PFSK-1 (cell line): Measurements from ENCODE around the gene QRFP.

Experiments used
- FOXP2 ChIP-seq: optimal IDR thresholded peaks from 2 replicates; pipeline ENCODE3; 2011; ENCODE audit warnings: borderline replicate concordance, control low read depth, inconsistent platforms; ENCODE audit not compliant: insufficient read depth; ENCODE audit errors: extremely low read length, extremely low read depth
- POLR2AphosphoS5 ChIP-seq: IDR thresholded peaks from 2 replicates; pipeline ENCODE4 v1.6.1; 2012; ENCODE audit warnings: low read depth, mild to moderate bottlenecking, control low read depth, low read length, moderate library complexity
- SIN3A ChIP-seq: IDR thresholded peaks from 2 replicates; pipeline ENCODE4 v1.6.1; 2012; ENCODE audit warnings: mild to moderate bottlenecking, low read length, moderate library complexity, borderline replicate concordance; ENCODE audit not compliant: insufficient read depth
- TAF1 ChIP-seq: IDR thresholded peaks from 2 replicates; pipeline ENCODE4 v1.6.1; 2012; ENCODE audit warnings: low read length, control low read depth, borderline replicate concordance; ENCODE audit not compliant: insufficient read depth
- TF ChIP-seq, protein P1 (sequence below), 2 experiments: IDR thresholded peaks; 2 replicates each; pipeline versions ENCODE4 v1.6.1 to v1.8.0; 2011 to 2012; ENCODE audit warnings: low read depth in 2 of 2, low read length in 2 of 2, control low read depth in 1 of 2, inconsistent platforms in 1 of 2, mild to moderate bottlenecking in 1 of 2, moderate library complexity in 1 of 2; ENCODE audit not compliant: insufficient read depth in 1 of 2

QRFP gene

GRCh38 chr9:130856474-130856873 is 40.1 kb downstream of the QRFP start:
- no peak for TF ChIP-seq POLR2AphosphoS5
- TF ChIP-seq SIN3A = no peak
- TF ChIP-seq, protein P1, sequence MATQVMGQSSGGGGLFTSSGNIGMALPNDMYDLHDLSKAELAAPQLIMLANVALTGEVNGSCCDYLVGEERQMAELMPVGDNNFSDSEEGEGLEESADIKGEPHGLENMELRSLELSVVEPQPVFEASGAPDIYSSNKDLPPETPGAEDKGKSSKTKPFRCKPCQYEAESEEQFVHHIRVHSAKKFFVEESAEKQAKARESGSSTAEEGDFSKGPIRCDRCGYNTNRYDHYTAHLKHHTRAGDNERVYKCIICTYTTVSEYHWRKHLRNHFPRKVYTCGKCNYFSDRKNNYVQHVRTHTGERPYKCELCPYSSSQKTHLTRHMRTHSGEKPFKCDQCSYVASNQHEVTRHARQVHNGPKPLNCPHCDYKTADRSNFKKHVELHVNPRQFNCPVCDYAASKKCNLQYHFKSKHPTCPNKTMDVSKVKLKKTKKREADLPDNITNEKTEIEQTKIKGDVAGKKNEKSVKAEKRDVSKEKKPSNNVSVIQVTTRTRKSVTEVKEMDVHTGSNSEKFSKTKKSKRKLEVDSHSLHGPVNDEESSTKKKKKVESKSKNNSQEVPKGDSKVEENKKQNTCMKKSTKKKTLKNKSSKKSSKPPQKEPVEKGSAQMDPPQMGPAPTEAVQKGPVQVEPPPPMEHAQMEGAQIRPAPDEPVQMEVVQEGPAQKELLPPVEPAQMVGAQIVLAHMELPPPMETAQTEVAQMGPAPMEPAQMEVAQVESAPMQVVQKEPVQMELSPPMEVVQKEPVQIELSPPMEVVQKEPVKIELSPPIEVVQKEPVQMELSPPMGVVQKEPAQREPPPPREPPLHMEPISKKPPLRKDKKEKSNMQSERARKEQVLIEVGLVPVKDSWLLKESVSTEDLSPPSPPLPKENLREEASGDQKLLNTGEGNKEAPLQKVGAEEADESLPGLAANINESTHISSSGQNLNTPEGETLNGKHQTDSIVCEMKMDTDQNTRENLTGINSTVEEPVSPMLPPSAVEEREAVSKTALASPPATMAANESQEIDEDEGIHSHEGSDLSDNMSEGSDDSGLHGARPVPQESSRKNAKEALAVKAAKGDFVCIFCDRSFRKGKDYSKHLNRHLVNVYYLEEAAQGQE (IDR thresholded peaks at IDR 0.05; ENCODE audit: insufficient read depth in 1 of 2, low read depth in 2 of 2, low read length in 2 of 2) = no peak
- no peak for TF ChIP-seq FOXP2
- no peak for TF ChIP-seq TAF1

DNA sequence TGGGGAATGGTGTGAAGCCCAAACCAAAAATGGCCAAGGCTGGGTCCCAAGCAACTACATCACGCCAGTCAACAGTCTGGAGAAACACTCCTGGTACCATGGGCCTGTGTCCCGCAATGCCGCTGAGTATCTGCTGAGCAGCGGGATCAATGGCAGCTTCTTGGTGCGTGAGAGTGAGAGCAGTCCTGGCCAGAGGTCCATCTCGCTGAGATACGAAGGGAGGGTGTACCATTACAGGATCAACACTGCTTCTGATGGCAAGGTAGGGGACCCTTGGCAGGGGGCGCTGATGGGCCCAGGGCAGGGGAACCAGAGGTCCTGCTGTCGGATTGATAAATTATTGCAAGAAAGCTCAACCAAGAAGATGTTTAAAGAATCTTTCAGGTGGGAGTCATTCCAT is 41.8 kb downstream of the QRFP start:
- TF ChIP-seq TAF1 = no peak

DNA sequence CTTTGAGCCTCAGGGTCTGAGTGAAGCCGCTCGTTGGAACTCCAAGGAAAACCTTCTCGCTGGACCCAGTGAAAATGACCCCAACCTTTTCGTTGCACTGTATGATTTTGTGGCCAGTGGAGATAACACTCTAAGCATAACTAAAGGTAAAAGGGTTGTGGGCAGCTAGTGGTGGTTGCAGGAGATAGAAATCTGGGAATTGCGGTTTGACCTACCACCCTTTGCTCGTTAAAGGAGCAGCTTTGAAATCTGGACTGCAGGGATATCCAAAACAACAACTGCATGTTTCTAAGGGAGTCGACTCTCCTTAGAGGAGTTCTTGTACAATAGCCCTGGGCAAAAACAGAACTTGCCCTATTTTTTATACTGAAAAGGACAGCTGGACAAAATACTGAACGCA is 42.5 kb downstream of the QRFP start:
- no peak for TF ChIP-seq SIN3A
- TF ChIP-seq, protein P1 (IDR thresholded peaks at IDR 0.05; ENCODE audit: insufficient read depth in 1 of 2, low read depth in 2 of 2, low read length in 2 of 2) = no peak
- no peak for TF ChIP-seq TAF1
- no peak for TF ChIP-seq FOXP2
- no peak for TF ChIP-seq POLR2AphosphoS5

DNA sequence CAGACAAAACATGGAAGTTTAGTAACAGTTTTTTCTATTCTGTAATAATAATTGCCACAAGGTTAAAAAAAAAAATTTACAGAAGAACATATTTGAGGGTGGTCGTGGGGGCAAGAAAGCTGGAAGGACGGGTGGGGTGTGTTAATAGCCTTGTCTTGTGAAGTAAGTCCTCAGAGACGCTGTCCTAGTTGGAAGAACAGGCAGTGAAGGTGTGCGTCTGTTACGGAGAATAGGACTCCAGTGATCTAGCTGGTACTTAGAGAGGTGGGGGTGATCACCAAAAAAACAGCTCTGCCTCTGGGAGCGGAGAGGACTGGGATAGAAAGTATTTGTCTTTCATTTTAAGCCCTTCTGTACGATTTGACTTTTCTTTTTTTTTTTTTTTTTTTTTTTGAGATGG is 43.8 kb downstream of the QRFP start:
- TF ChIP-seq, protein P1 (IDR thresholded peaks at IDR 0.05; ENCODE audit: insufficient read depth in 1 of 2, low read depth in 2 of 2, low read length in 2 of 2) = no peak
- TF ChIP-seq FOXP2 (no peak), SIN3A (no peak), POLR2AphosphoS5 (no peak), TAF1 (no peak)

DNA sequence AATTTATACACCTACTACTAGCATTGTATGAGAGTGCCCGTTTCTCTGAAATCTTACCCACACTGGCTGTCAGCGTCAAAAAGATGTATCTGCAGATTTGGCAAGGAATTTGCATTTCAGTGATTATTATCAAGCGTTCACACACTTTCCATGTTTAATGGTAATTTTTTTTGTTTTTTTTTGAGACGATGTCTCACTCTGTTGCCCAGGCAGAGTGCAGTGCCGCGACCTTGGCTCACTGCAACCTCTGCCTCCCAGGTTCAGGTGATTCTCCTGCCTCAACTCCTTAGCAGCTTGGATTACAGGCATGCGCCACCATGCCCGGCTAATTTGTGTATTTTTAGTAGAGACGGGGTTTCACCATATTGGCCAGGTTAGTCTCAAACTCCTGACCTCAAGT is 47.3 kb downstream of the QRFP start:
- TF ChIP-seq, protein P1 (IDR thresholded peaks at IDR 0.05; ENCODE audit: insufficient read depth in 1 of 2, low read depth in 2 of 2, low read length in 2 of 2) = no peak
- TF ChIP-seq FOXP2 (no peak), SIN3A (no peak), POLR2AphosphoS5 (no peak)
